GM12878 (cell line): ENCODE data around the gene LRRIQ4. TPM values are rescaled to one million over a fixed set of nuclear protein-coding genes. Genes with fewer than 3 reads are reported as not detected.

Experiments used
- BCL11A ChIP-seq: IDR thresholded peaks from 2 replicates; pipeline ENCODE4 v1.6.1; 2011; ENCODE audit warnings: low read depth, low read length
- CBFB ChIP-seq: IDR thresholded peaks from 2 replicates; pipeline ENCODE4 v1.6.1; 2016; ENCODE audit warnings: antibody characterized with exemption, low read depth
- CHD1 ChIP-seq: IDR thresholded peaks from 2 replicates; pipeline ENCODE4 v1.6.1; 2012; ENCODE audit warnings: low read depth, low read length, improper control_type of control experiment
- CREM ChIP-seq: IDR thresholded peaks from 2 replicates; pipeline ENCODE4 v1.6.1; 2014; ENCODE audit warnings: antibody characterized with exemption, low read depth
- DPF2 ChIP-seq: fragments of 450-650 bp; IDR thresholded peaks from 2 replicates; pipeline ENCODE4 v1.6.1; 2017; ENCODE audit warnings: mild to moderate bottlenecking
- ESRRA ChIP-seq: IDR thresholded peaks from 2 replicates; pipeline ENCODE4 v1.6.1; 2012; ENCODE audit warnings: mild to moderate bottlenecking, low read length, improper control_type of control experiment
- FOXK2 ChIP-seq: fragments of 450-650 bp; IDR thresholded peaks from 2 replicates; pipeline ENCODE4 v1.6.1; 2017; ENCODE audit warnings: mild to moderate bottlenecking, moderate library complexity
- GABPA ChIP-seq: IDR thresholded peaks from 2 replicates; pipeline ENCODE4 v1.6.1; 2014; ENCODE audit warnings: antibody characterized with exemption, low read depth, mild to moderate bottlenecking, inconsistent platforms
- HDAC6 ChIP-seq: fragments of 200-600 bp; sonication (generic); IDR thresholded peaks from one replicate; pipeline ENCODE4 v1.8.0; 2017; ENCODE audit warnings: antibody characterized with exemption; ENCODE audit not compliant: unreplicated experiment
- IKZF1 ChIP-seq: fragments of 450-650 bp; conservative IDR thresholded peaks from 2 replicates; pipeline ENCODE4 v1.6.1; 2017; ENCODE audit warnings: antibody characterized with exemption, mild to moderate bottlenecking
- IRF4 ChIP-seq: IDR thresholded peaks from 2 replicates; pipeline ENCODE4 v1.6.1; 2011; ENCODE audit warnings: low read depth, low read length
- NFIC ChIP-seq: IDR thresholded peaks from 2 replicates; pipeline ENCODE4 v1.6.1; 2012; ENCODE audit warnings: low read depth, mild to moderate bottlenecking, inconsistent platforms, low read length, moderate library complexity
- POU2F2 ChIP-seq: IDR thresholded peaks from 3 replicates; pipeline ENCODE4 v1.6.1; 2011; ENCODE audit warnings: low read depth, mild to moderate bottlenecking, low read length, borderline replicate concordance
- RUNX3 ChIP-seq: IDR thresholded peaks from 2 replicates; pipeline ENCODE4 v1.6.1; 2012; ENCODE audit warnings: low read length, inconsistent platforms
- TAF1 ChIP-seq: IDR thresholded peaks from 2 replicates; pipeline ENCODE4 v1.6.1; 2011; ENCODE audit warnings: mild to moderate bottlenecking, low read depth, low read length, borderline replicate concordance
- polyA plus RNA-seq, 11 experiments: library from polyadenylated mRNA; depleted of rRNA in 4 of 11; unstranded in 6 of 11; stranded (reverse) in 5 of 11; fragments of >200 nt; fragmentation: Nextera tagmentation in 4 of 11; fragmentation: Illumina TruSeq in 1 of 11; extraction: Ambion mirVana in 4 of 11; extraction: Trizol in 1 of 11; gene quantifications; 1 replicate in 1 of 11; 2 replicates in 10 of 11; pipeline versions ENCODE4 v1.2.1 to v1.2.3, GENCODE V29; 2011 to 2016; ENCODE audit warnings: inconsistent platforms in 2 of 11, missing spikeins in 2 of 11, low read depth in 1 of 11
- total RNA-seq, 4 experiments: library from RNA; depleted of rRNA in 3 of 4; stranded (reverse); fragments of >200 nt in 3 of 4; fragmentation: Illumina TruSeq in 1 of 4; extraction: Trizol in 1 of 4; gene quantifications; 2 replicates each; pipeline versions ENCODE4 v1.2.1 to v1.2.3, GENCODE V29; 2013 to 2021
- TF ChIP-seq, protein P1 (sequence below): fragments of 450-650 bp; formaldehyde crosslinking; IDR thresholded peaks from 2 replicates; pipeline ENCODE4 v1.5.0; 2022; ENCODE audit warnings: mild to moderate bottlenecking, missing genetic modification characterization
- TF ChIP-seq, protein P2 (sequence below): fragments of 450-650 bp; IDR thresholded peaks from 2 replicates; pipeline ENCODE4 v1.6.1; 2016; ENCODE audit warnings: mild to moderate bottlenecking, moderate library complexity, borderline replicate concordance
- TF ChIP-seq, protein P3 (sequence below): IDR thresholded peaks from 2 replicates; pipeline ENCODE4 v1.6.1; 2011; ENCODE audit warnings: low read depth, low read length, improper control_type of control experiment, borderline replicate concordance
- TF ChIP-seq, protein P4 (sequence below): IDR thresholded peaks from 2 replicates; pipeline ENCODE4 v1.6.1; 2011; ENCODE audit warnings: mild to moderate bottlenecking, low read depth, low read length, moderate library complexity; ENCODE audit not compliant: insufficient replicate concordance
- TF ChIP-seq, protein P5 (sequence below): fragments of 450-650 bp; IDR thresholded peaks from 2 replicates; pipeline ENCODE4 v1.6.1; 2018; ENCODE audit warnings: borderline replicate concordance, mild to moderate bottlenecking; ENCODE audit not compliant: partially characterized antibody

Gene LRRIQ4
- total and polyA plus RNA-seq, 10 of the 15 experiments (the other 5 are each of a cell fraction or from before 2014, with no cell fraction given), result 0.06 to 0.21 (median 0.14) TPM; not detected in 3

DNA sequence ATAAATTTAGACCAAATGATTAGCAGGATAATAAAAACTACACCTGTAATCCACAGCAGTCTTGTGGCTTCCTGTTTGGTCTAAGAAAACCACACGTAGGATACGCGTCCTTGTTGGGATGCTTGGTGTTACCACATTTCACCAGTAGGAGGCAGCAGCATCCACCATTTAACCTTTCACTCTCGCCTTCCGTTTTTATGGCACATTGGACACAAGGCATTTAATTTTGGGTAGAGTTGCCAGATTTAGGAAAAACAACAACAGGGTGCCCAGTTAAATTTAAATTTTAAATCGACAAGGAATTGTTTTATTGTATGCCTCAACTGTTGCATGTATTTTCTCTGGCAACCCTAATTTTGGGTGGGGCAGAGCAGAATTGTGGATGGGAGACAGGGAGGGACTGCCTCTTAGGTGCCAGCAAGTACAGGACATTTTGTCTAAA lies 50.8 kb downstream of the LRRIQ4 start (continued):
- TF ChIP-seq ESRRA, result no peak
- TF ChIP-seq, protein P1, sequence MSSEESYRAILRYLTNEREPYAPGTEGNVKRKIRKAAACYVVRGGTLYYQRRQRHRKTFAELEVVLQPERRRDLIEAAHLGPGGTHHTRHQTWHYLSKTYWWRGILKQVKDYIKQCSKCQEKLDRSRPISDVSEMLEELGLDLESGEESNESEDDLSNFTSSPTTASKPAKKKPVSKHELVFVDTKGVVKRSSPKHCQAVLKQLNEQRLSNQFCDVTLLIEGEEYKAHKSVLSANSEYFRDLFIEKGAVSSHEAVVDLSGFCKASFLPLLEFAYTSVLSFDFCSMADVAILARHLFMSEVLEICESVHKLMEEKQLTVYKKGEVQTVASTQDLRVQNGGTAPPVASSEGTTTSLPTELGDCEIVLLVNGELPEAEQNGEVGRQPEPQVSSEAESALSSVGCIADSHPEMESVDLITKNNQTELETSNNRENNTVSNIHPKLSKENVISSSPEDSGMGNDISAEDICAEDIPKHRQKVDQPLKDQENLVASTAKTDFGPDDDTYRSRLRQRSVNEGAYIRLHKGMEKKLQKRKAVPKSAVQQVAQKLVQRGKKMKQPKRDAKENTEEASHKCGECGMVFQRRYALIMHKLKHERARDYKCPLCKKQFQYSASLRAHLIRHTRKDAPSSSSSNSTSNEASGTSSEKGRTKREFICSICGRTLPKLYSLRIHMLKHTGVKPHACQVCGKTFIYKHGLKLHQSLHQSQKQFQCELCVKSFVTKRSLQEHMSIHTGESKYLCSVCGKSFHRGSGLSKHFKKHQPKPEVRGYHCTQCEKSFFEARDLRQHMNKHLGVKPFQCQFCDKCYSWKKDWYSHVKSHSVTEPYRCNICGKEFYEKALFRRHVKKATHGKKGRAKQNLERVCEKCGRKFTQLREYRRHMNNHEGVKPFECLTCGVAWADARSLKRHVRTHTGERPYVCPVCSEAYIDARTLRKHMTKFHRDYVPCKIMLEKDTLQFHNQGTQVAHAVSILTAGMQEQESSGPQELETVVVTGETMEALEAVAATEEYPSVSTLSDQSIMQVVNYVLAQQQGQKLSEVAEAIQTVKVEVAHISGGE, result no peak
- no peak for TF ChIP-seq BCL11A
- TF ChIP-seq, protein P2, sequence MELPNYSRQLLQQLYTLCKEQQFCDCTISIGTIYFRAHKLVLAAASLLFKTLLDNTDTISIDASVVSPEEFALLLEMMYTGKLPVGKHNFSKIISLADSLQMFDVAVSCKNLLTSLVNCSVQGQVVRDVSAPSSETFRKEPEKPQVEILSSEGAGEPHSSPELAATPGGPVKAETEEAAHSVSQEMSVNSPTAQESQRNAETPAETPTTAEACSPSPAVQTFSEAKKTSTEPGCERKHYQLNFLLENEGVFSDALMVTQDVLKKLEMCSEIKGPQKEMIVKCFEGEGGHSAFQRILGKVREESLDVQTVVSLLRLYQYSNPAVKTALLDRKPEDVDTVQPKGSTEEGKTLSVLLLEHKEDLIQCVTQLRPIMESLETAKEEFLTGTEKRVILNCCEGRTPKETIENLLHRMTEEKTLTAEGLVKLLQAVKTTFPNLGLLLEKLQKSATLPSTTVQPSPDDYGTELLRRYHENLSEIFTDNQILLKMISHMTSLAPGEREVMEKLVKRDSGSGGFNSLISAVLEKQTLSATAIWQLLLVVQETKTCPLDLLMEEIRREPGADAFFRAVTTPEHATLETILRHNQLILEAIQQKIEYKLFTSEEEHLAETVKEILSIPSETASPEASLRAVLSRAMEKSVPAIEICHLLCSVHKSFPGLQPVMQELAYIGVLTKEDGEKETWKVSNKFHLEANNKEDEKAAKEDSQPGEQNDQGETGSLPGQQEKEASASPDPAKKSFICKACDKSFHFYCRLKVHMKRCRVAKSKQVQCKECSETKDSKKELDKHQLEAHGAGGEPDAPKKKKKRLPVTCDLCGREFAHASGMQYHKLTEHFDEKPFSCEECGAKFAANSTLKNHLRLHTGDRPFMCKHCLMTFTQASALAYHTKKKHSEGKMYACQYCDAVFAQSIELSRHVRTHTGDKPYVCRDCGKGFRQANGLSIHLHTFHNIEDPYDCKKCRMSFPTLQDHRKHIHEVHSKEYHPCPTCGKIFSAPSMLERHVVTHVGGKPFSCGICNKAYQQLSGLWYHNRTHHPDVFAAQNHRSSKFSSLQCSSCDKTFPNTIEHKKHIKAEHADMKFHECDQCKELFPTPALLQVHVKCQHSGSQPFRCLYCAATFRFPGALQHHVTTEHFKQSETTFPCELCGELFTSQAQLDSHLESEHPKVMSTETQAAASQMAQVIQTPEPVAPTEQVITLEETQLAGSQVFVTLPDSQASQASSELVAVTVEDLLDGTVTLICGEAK, result no peak
- TF ChIP-seq CHD1, result no peak
- peak; percentile 66 for TF ChIP-seq IKZF1
- no peak for TF ChIP-seq TAF1
- TF ChIP-seq HDAC6, result no peak
- peak; percentile 39; the same call in 1 of the 2 replicates for TF ChIP-seq IRF4
- TF ChIP-seq GABPA, result no peak
- TF ChIP-seq CBFB, result peak; percentile 89
- TF ChIP-seq POU2F2, result 0 out of 3 replicates have a peak, but pooled peaks have one; percentile 22
- TF ChIP-seq, protein P3, sequence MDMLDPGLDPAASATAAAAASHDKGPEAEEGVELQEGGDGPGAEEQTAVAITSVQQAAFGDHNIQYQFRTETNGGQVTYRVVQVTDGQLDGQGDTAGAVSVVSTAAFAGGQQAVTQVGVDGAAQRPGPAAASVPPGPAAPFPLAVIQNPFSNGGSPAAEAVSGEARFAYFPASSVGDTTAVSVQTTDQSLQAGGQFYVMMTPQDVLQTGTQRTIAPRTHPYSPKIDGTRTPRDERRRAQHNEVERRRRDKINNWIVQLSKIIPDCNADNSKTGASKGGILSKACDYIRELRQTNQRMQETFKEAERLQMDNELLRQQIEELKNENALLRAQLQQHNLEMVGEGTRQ, result no peak
- TF ChIP-seq, protein P4, sequence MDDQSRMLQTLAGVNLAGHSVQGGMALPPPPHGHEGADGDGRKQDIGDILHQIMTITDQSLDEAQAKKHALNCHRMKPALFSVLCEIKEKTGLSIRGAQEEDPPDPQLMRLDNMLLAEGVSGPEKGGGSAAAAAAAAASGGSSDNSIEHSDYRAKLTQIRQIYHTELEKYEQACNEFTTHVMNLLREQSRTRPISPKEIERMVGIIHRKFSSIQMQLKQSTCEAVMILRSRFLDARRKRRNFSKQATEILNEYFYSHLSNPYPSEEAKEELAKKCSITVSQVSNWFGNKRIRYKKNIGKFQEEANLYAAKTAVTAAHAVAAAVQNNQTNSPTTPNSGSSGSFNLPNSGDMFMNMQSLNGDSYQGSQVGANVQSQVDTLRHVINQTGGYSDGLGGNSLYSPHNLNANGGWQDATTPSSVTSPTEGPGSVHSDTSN, result no peak
- no peak for TF ChIP-seq FOXK2
- no peak for TF ChIP-seq CREM
- peak; percentile 98 for TF ChIP-seq RUNX3
- TF ChIP-seq, protein P5, sequence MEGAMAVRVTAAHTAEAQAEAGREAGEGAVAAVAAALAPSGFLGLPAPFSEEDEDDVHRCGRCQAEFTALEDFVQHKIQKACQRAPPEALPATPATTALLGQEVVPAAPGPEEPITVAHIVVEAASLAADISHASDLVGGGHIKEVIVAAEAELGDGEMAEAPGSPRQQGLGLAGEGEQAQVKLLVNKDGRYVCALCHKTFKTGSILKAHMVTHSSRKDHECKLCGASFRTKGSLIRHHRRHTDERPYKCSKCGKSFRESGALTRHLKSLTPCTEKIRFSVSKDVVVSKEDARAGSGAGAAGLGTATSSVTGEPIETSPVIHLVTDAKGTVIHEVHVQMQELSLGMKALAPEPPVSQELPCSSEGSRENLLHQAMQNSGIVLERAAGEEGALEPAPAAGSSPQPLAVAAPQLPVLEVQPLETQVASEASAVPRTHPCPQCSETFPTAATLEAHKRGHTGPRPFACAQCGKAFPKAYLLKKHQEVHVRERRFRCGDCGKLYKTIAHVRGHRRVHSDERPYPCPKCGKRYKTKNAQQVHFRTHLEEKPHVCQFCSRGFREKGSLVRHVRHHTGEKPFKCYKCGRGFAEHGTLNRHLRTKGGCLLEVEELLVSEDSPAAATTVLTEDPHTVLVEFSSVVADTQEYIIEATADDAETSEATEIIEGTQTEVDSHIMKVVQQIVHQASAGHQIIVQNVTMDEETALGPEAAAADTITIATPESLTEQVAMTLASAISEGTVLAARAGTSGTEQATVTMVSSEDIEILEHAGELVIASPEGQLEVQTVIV, result no peak
- no peak for TF ChIP-seq DPF2
- TF ChIP-seq NFIC, result 0 out of 2 replicates have a peak, but pooled peaks have one; percentile 52
